GM12872 (cell line): ENCODE measurements around the gene FNDC3B.

Source experiments
- CTCF ChIP-seq: IDR thresholded peaks from 3 replicates; pipeline ENCODE4 v1.5.1; 2011; ENCODE audit warnings: low read depth, mild to moderate bottlenecking, low read length, moderate library complexity; ENCODE audit not compliant: insufficient read depth

Gene FNDC3B

DNA sequence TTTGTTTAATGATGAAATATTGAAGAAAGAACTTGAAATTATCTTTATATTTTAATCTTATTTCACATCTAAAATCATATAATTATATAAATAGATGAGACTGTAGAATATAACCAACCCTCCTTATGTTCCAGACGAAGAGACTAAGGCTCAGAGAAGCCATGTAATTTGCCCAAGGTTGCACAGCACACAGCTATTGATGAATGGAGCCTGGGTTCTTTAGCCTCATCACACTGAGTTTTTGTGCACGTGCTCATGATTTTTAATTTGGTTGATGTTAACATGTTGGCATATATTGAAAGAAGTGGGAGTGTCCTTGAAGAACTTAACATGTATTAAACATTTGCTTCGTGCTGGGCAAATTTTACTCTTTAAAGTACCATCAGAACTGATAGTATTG, 151.6 kb downstream of the FNDC3B start:
- TF ChIP-seq CTCF, result no peak

DNA sequence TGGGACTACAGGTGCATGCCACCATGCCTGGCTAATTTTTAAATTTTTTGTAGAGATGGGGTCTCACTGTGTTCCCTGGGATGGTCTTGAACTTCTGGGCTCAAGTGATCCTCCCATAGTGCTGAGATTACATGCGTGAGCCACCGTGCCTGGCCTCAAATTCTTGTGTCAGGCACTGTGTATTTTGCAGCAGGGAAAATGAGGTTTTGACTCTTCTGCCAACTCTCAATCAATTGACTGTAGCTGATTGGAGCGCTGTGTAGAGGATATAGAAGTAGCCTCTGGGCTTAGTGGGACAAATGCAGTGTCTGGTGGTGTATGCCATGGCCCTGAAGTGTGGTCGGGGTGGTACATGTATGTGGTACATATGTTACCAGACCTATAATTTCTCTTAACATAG, 152.3 kb downstream of the FNDC3B start:
- TF ChIP-seq CTCF, result no peak

DNA sequence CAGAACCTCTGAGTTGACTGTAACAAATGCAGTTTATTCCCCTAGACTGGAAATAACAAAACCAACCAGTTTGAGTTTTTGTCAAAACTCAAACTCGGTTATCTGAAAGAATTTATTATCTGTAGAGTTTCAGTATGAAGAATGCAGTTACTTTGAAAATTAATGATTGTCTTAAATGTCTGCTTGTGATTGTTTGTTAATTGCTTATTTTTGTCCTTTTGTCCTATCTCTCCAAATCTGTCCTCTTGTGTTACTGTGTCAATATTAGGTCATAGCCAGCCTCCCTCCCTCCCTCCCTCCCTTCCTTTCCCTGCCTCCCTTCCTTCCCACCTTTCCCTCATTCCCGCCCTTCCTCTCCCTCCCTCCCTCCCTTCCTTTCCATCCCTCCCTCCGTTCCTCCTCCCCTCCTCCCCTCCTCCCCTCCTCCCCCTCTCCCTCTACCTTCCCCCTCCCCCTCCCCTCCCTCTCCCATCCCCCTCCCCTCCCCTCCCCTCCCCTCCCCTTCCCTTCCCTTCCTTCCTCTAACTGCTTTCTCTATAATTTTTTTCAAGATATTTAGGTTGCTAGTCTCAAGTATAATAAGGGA, 153.5 kb downstream of the FNDC3B start:
- TF ChIP-seq CTCF, result no peak

DNA sequence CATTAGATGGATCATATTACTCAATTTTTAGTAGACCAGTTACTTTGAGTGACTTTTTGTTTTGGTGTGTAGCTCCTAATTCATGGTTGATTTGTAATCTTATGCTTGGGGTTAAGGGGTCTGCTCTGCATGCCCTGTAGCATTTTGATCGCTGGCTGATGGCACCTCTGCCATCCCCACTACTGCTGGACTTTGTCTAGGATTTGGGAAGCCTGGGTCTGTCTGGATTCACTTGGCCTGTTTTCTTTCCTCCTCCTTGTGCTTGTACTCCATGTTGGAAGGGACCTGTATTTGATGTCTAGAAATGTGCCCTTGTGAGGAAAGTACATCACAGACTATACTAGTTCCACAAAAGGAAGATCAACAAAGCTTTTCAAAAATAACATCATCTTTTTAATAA, 154.1 kb downstream of the FNDC3B start:
- no peak for TF ChIP-seq CTCF

GRCh38 chr3:172194702-172195406, 155.5 kb downstream of the FNDC3B start:
- no peak for TF ChIP-seq CTCF

- no peak for TF ChIP-seq CTCF
These were observed 156.0 kb downstream of the FNDC3B start for GRCh38 chr3:172195407-172195754.

GRCh38 chr3:172197344-172197743, 158.0 kb downstream of the FNDC3B start:
- TF ChIP-seq CTCF, result no peak
